Liver (tissue), 3 donors: ENCODE results near the gene LRP5.

Source experiments
- ATF3 ChIP-seq: IDR thresholded peaks from 2 replicates; pipeline ENCODE4 v1.6.1; 2016; ENCODE audit warnings: antibody characterized with exemption
- CTCF ChIP-seq: fragments of 150-350 bp; IDR thresholded peaks from 2 replicates; pipeline ENCODE4 v1.5.1; 2017; ENCODE audit warnings: improper control_type of control experiment, low read depth, low read length; ENCODE audit not compliant: missing input control
- EGR1 ChIP-seq, 2 donors: IDR thresholded peaks; 2 replicates each; pipeline ENCODE4 v1.6.1; 2016 to 2018; ENCODE audit warnings: antibody characterized with exemption in 2 of 2, low read depth in 2 of 2
- REST ChIP-seq: IDR thresholded peaks from 2 replicates; pipeline ENCODE4 v1.6.1; 2016; ENCODE audit warnings: antibody characterized with exemption, mild to moderate bottlenecking
- donor health status: healthy.
- donor health status: healthy.

- TF ChIP-seq CTCF (no peak), EGR1 (IDR thresholded peaks at IDR 0.05; ENCODE audit: low read depth in 2 of 2) (no peak), ATF3 (no peak), REST (no peak)
Measured at GRCh38 chr11:68362801-68363379, 50.5 kb downstream of the LRP5 start.
